Coronary artery (tissue), 2 donors: ENCODE results near the gene UBE2V1.

ENCODE experiments used
- DNase-seq: peaks from one replicate; pipeline ENCODE4 v3.0.0-alpha.2; 2017; ENCODE audit warnings: low spot score
- H3K27ac ChIP-seq, 2 donors: fragments of 200-600 bp; sonication (generic); one replicate each; pipeline ENCODE4 v1.5.1; 2016 to 2019
- H3K4me3 ChIP-seq: fragments of 200-600 bp; sonication (generic); 2 replicates; pipeline ENCODE4 v1.5.1; 2016; ENCODE audit warnings: mild to moderate bottlenecking, moderate library complexity
- TF ChIP-seq, protein P1 (sequence below): fragments of 200-600 bp; sonication (generic); IDR thresholded peaks from one replicate; pipeline ENCODE4 v1.5.1; 2019; ENCODE audit warnings: antibody characterized with exemption

Gene UBE2V1

DNA sequence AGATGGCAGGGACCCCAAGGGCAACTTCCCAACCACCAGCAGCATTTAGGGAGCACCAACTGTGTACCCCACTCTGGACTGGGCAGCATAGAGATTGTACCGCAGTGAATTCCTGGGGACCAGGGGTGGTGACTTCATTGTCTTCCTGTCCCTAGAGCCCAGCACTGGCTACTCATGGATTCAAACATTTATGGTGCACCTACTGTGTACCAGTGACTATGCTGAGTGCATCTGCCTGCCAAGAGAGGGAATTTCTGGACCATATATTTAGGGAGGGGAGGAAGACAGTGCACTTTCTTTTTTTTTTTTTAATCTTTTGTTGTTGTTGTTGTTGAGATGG is 55.3 kb downstream of the UBE2V1 start:
- TF ChIP-seq, protein P1, sequence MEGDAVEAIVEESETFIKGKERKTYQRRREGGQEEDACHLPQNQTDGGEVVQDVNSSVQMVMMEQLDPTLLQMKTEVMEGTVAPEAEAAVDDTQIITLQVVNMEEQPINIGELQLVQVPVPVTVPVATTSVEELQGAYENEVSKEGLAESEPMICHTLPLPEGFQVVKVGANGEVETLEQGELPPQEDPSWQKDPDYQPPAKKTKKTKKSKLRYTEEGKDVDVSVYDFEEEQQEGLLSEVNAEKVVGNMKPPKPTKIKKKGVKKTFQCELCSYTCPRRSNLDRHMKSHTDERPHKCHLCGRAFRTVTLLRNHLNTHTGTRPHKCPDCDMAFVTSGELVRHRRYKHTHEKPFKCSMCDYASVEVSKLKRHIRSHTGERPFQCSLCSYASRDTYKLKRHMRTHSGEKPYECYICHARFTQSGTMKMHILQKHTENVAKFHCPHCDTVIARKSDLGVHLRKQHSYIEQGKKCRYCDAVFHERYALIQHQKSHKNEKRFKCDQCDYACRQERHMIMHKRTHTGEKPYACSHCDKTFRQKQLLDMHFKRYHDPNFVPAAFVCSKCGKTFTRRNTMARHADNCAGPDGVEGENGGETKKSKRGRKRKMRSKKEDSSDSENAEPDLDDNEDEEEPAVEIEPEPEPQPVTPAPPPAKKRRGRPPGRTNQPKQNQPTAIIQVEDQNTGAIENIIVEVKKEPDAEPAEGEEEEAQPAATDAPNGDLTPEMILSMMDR: no peak
- Histone ChIP-seq H3K27ac (no peak overlapping the region), H3K4me3 (no peak overlapping the region)
- no peak for DNase-seq

- TF ChIP-seq, protein P1: no peak
- DNase-seq: no peak
- Histone ChIP-seq H3K4me3 (no peak overlapping the region), H3K27ac (no peak overlapping the region)
Measured at GRCh38 chr20:50056951-50057713, 55.8 kb downstream of the UBE2V1 start.

DNA sequence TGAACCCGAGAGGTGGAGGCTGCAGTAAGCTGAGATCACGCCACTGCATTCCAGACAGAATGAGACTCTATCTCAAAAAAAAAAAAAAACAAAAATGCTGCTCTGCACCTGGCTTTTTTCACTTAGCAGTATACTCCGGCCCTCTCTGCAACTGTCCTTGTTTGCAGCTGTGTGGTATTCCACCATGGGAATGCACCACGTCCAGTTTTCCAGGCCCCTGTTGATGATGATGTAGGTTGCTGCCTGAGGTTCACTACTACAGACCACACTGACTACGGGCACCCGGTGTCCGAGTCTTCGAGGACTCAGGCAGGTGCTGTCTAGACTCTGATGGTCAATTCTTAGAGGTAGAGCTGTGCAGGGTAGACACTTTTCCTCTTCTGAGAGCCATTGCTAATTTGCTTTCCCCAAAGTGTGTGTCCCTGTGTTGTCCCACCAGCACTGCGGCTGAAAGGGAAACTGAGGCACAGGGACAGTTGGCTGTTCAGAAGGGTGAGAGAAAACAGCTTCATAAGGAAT is 56.5 kb downstream of the UBE2V1 start:
- TF ChIP-seq, protein P1: no peak
- no peak overlapping the region for H3K4me3 ChIP-seq
- DNase-seq: no peak
- no peak overlapping the region for H3K27ac ChIP-seq

- Histone ChIP-seq H3K4me3 (no peak overlapping the region), H3K27ac (peak overlapping the region in 1 of 2 donors; percentile 68)
- TF ChIP-seq, protein P1: no peak
- no peak for DNase-seq
Measured at GRCh38 chr20:50055524-50056083, 57.3 kb downstream of the UBE2V1 start.

DNA sequence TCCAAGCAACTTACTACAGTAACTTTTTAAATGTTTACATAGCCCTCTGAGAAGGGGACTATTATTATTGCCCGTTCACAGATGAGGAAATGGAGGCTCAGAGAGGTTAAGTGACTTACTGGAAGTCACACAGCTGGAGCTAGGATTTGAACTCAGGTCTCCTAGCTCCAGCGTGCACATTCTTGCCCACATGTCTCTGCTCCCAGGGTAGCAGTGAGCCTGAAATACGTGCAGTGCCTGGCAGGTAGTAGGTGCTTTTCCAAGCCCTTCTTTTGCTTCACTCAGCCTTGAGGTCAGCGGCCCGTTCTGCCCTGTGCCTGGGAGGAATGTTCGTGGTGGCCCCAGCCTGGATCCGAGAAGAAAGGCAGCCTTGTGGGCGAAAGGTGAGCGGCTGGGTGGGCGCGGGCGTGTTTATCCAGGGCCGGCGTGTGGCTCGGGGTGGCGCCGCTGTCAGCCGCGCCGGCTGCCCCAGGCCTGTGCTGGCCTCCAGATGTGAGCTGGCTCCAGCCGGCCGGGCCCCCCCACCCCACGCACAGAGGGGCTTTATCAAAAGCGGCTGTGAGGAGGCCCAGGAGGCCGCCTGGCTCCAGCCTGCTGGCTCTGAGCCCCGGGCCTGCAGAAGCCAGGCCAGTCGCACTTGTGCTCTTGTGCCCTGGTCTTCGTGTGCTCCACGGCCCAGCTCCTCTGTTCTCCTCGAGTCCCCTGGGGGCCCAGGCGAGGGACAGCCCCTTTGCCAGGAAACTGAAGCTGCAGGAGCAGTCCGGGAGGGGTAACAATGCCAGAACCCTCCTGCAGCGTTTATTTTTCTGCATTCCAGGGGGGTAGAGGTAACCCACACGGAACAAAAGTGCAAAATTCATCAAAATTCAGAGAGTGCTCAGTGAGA is 58.1 kb downstream of the UBE2V1 start:
- TF ChIP-seq, protein P1: no peak
- no peak for DNase-seq
- Histone ChIP-seq H3K4me3 (peak overlapping the region; percentile 41), H3K27ac (peak overlapping the region in 1 of 2 donors; percentile 68)

DNA sequence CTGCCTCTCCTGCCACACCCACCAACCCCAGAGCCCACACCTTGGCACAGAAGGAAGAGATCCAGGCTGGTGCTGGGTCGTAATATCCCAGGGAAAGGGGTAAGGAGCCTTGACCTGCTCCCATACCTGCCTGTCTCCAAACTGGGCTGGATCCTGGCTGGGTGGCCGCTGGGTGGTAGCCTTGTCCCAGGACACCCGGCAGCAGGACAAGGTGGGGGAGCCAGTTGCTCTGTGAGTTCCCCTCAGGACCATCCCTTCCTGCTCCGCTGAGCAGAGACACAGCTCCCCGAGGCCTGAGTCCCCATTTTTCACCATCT is 58.8 kb downstream of the UBE2V1 start:
- TF ChIP-seq, protein P1: no peak
- DNase-seq: no peak
- no peak overlapping the region for H3K27ac ChIP-seq
- H3K4me3 ChIP-seq: no peak overlapping the region
